ENCODE data around the gene PAX5.

The PAX5 gene

DNA sequence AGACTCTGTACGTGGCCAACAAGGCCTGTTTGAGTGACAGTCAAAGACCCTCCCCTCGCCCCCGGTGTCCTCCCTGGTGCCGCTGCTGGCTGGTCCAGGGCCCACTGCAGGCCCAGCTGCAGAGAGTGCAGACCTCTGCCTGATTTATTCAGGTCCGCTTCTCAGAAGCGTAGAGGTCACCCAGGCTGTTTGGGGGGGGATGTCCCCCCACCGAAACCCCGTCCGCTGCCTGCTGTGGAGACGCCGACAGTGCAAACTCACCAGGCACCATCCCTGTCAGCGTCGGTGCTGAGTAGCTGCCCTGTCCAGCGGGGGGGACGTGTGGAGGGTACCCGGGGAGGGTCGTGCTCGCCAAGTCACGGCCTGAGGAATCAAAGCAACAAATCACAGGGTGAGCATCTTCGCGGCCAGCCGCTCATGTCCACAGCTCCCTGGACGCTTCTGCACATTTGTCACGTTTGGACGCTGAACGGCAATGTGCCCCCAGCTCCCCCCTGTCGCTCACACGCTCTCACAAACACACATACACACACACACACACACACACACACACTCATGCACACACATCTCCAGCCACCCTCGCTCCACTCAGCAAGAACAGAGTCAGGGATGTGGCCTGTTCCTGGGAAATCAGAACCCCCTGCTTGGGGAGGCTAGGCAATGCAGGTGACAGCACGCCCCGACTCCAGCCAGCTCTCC lies 152.2 kb downstream of the PAX5 start:
- Histone ChIP-seq H3K9me3 (replicated peaks in 1 of 11) (no peaks in the 10 kb centered on the region), H3K4me3 (no peak overlapping the region), H4K20me1 (peaks cover 0 to 96% (median 76%) of the 10 kb centered on the region in 11 experiments; a peak in 15 of 22 replicates), H3K4me1 (peaks cover 0 to 29% (median 23%) of the 10 kb centered on the region in 10 experiments; a peak in 14 of 20 replicates), H3K36me3 (peaks cover 0 to 79% (median 63%) of the 10 kb centered on the region in 11 experiments; a peak in 16 of 22 replicates), H3K27ac (no peak overlapping the region), H3K4me2 (no peak overlapping the region), H3K9ac (no peak overlapping the region), H3K27me3 (no peaks in the 10 kb centered on the region)
- no peak for TF ChIP-seq Cebpa-rat (IDR thresholded peaks at IDR 0.05)

DNA sequence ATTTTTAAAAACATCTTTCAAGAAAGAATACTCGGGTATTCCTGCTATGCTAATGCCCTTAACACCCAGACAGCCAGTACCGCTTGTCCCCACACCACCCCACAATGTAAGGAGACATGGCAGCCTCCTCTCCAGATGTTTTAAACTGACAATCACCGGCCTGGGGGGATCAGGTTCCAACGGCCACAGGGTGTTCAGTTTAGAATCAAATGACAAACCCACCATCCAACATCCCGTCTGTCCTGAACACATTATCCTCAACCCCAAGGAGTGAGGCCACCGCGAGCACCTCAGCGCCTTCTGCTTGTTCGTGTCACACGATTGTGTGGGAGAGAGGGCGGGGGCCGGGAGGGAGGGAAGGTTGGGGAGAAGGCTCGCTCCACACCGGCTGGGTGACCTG lies 152.8 kb downstream of the PAX5 start:
- Histone ChIP-seq H3K4me3 (no peak overlapping the region), H3K9me3 (replicated peaks in 1 of 11) (no peaks in the 10 kb centered on the region), H3K4me1 (peaks cover 0 to 31% (median 24%) of the 10 kb centered on the region in 10 experiments; a peak in 15 of 20 replicates), H3K9ac (no peak overlapping the region), H3K36me3 (peaks cover 0 to 76% (median 65%) of the 10 kb centered on the region in 11 experiments; a peak in 16 of 22 replicates), H3K4me2 (no peak overlapping the region), H3K27ac (no peak overlapping the region), H3K27me3 (no peaks in the 10 kb centered on the region), H4K20me1 (peaks cover 0 to 96% (median 76%) of the 10 kb centered on the region in 11 experiments; a peak in 15 of 22 replicates)
- TF ChIP-seq Cebpa-rat (IDR thresholded peaks at IDR 0.05) = no peak

DNA sequence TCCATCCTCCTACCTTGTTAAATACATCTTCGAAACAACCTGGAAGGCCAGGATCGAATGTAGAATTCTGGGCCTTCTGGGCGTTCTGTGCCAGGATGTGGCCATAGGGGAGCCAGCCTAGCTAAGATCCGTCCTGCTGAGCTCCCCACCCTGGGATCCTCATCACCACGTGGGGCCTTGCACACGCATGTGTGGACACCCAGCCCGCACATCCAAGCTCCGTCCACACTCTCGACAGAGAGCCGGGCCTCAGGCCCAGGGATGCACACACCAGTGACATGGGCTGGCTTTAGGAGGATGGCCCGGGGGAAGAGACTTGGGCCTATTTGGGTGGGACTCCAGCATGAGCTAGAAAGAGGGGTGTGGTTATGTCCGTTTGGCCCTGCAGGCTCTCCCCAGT lies 154.0 kb downstream of the PAX5 start:
- peaks cover 0 to 96% (median 76%) of the 10 kb centered on the region in 11 experiments; a peak in 15 of 22 replicates for H4K20me1 ChIP-seq

DNA sequence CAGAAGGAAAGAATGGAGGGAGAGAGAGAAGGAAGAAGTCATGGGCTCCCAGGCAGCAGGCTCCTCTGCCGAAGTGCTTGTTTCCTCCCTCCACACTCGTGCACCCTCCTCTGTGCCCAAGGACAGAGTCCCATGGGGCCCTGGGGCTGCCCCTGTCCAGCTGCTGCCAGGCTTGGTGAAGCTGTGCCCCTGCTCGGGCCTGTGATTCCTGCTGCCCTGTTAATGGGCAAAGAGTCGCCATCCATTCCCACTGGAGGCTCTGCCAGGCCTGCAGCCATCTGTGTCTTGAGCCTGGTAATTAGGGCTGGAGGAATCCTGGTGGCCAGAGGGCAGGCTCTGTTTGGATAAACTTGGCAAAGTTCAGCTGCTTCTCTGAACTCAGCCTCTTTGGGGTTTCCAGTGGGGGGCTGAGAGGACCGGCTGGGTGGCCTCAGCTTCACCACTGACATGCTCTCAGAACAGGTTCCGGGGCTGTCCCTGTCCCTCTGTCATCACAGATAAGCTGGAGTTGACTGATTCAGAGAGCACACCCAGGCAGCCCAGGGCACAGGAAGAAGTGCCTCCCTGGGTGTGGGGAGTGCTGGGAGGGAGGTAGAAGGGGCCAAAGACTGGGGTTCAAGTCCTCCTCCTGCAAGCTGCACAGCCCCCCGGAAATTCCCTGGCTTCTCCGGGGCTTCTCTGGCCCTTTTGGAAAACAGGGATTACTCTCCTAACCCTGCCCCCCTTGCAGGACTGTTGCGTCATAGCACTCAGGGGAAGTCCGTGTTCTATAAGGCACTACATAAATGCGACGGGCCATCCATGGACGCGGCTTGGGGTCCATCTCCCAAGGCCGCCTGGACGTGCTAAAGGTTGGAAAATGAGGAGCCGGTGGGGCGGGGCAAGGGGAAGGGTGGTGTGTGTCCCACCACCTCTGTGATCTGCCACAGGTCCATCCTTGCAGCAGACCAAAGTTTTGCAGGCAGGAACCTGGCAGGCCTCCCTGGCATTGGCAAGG lies 154.8 kb downstream of the PAX5 start:
- H3K4me2 ChIP-seq = peak overlapping the region in 8 of 11 experiments; percentile 2 to 44 (median 12); a peak in 8 of 22 replicates
- H3K36me3 ChIP-seq = peaks cover 0 to 92% (median 61%) of the 10 kb centered on the region in 11 experiments; a peak in 16 of 22 replicates
- H3K9ac ChIP-seq = no peak overlapping the region
- H3K27me3 ChIP-seq = no peaks in the 10 kb centered on the region
- H4K20me1 ChIP-seq = peaks cover 0 to 96% (median 77%) of the 10 kb centered on the region in 11 experiments; a peak in 18 of 22 replicates
- H3K4me1 ChIP-seq = peaks cover 14 to 50% (median 42%) of the 10 kb centered on the region in 10 experiments; a peak in 19 of 20 replicates
- H3K27ac ChIP-seq = peak overlapping the region in 1 of 11 experiments; percentile 14; a peak in 3 of 22 replicates
- peak in 1 of 11 experiments; percentile 69; a peak in 4 of 22 replicates for TF ChIP-seq Cebpa-rat (IDR thresholded peaks at IDR 0.05)
- H3K4me3 ChIP-seq = no peak overlapping the region
- H3K9me3 ChIP-seq (replicated peaks in 1 of 11) = no peaks in the 10 kb centered on the region

More for the DNA sequence above, 154.0 kb downstream of the PAX5 start:
- Histone ChIP-seq H3K4me1 (peaks cover 6 to 44% (median 36%) of the 10 kb centered on the region in 10 experiments; a peak in 19 of 20 replicates), H3K27me3 (no peaks in the 10 kb centered on the region), H3K4me3 (no peak overlapping the region), H3K36me3 (peaks cover 0 to 84% (median 61%) of the 10 kb centered on the region in 11 experiments; a peak in 16 of 22 replicates), H3K9me3 (replicated peaks in 1 of 11) (no peaks in the 10 kb centered on the region), H3K27ac (no peak overlapping the region), H3K4me2 (no peak overlapping the region), H3K9ac (no peak overlapping the region)
- no peak for TF ChIP-seq Cebpa-rat (IDR thresholded peaks at IDR 0.05)

DNA sequence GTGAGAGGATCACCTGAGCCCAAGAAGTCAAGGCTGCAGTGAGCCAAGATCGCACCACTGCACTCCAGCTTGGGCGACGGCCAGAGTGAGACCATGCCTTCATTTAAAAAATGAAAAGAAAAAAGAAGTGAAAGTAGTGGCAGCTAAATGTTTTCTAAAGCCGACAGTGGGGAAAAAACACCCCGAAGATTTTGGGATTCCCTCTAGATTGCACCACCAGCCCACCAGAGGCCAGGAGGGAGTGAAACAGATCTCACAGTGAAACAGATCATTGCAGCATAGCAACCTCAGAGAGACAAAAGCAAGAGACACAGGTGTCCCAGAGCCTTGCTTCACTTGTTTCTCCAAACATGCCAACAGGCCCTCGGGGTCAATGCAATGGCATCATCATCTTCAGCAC lies 156.8 kb downstream of the PAX5 start:
- Histone ChIP-seq H3K27me3 (no peaks in the 10 kb centered on the region), H3K4me3 (no peak overlapping the region), H3K4me2 (peak overlapping the region in 4 of 11 experiments; percentile 0 to 12 (median 6); a peak in 1 of 22 replicates), H3K9me3 (replicated peaks in 1 of 11) (no peaks in the 10 kb centered on the region), H3K4me1 (peaks cover 15 to 67% (median 47%) of the 10 kb centered on the region in 10 experiments; a peak in 19 of 20 replicates), H3K27ac (peak overlapping the region in 1 of 11 experiments; percentile 31; a peak in 2 of 22 replicates), H3K36me3 (peaks cover 0 to 95% (median 65%) of the 10 kb centered on the region in 11 experiments; a peak in 15 of 22 replicates), H4K20me1 (peaks cover 0 to 99% (median 83%) of the 10 kb centered on the region in 11 experiments; a peak in 20 of 22 replicates), H3K9ac (no peak overlapping the region)
- no peak for TF ChIP-seq Cebpa-rat (IDR thresholded peaks at IDR 0.05)

DNA sequence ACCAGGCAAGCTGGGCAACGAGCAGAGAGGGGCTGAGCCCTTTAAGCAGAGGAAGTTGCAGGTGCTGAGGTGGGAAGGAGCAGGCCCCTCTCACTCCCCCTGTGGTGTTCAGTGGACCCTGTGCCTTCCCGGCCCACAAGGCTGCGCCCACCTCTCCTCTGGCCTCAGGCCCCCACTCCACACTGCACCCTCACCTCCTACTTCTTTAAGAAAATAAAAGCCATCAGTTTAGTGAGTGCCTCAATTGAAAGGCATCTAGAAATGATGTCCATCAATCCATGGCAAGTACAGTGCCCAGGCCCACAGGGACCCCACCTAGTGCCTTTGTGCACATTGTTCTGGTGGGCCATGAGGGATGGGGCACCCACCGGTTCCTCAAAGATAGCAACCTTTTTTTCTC lies 158.0 kb downstream of the PAX5 start:
- Histone ChIP-seq H3K27ac (no peak overlapping the region), H3K27me3 (no peaks in the 10 kb centered on the region), H3K9me3 (replicated peaks in 1 of 11) (no peaks in the 10 kb centered on the region), H3K4me2 (peak overlapping the region in 8 of 11 experiments; percentile 3 to 45 (median 25); a peak in 15 of 22 replicates), H3K4me3 (no peak overlapping the region), H3K4me1 (peaks cover 15 to 67% (median 47%) of the 10 kb centered on the region in 10 experiments; a peak in 19 of 20 replicates), H3K36me3 (peaks cover 0 to 98% (median 69%) of the 10 kb centered on the region in 11 experiments; a peak in 15 of 22 replicates), H3K9ac (no peak overlapping the region), H4K20me1 (peaks cover 0 to 100% (median 88%) of the 10 kb centered on the region in 11 experiments; a peak in 20 of 22 replicates)
- no peak for TF ChIP-seq Cebpa-rat (IDR thresholded peaks at IDR 0.05)

DNA sequence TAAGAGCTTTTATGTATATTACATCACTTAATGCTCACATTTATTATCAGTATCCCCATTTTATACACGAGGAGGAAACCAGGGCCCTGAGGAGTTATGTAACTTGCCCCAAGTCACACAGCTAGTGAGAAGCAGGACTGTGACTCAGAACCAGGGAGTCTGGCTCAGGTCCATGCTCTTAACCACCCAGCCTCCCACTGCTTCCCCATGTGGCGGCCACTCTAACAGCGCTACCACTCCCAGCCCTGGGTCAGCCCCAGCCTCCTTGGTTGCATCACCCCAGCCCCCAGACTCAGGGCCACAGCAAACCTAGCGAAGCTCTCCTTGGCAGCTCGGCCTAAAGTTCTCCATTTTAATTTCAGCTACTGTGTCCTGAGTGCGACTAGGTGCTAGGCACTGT lies 159.1 kb downstream of the PAX5 start:
- TF ChIP-seq Cebpa-rat (IDR thresholded peaks at IDR 0.05) = no peak
- H3K27me3 ChIP-seq = no peaks in the 10 kb centered on the region
- H3K9me3 ChIP-seq (replicated peaks in 1 of 11) = no peaks in the 10 kb centered on the region
- H3K4me1 ChIP-seq = peaks cover 15 to 67% (median 47%) of the 10 kb centered on the region in 10 experiments; a peak in 19 of 20 replicates
- peaks cover 0 to 100% (median 90%) of the 10 kb centered on the region in 11 experiments; a peak in 20 of 22 replicates for H4K20me1 ChIP-seq
- H3K36me3 ChIP-seq = peaks cover 0 to 98% (median 65%) of the 10 kb centered on the region in 11 experiments; a peak in 15 of 22 replicates
- H3K27ac ChIP-seq = no peak overlapping the region; a peak in 1 of 22 replicates
- H3K4me3 ChIP-seq = no peak overlapping the region
- H3K4me2 ChIP-seq = peak overlapping the region in 7 of 11 experiments; percentile 3 to 38 (median 24); a peak in 9 of 22 replicates
- no peak overlapping the region for H3K9ac ChIP-seq

DNA sequence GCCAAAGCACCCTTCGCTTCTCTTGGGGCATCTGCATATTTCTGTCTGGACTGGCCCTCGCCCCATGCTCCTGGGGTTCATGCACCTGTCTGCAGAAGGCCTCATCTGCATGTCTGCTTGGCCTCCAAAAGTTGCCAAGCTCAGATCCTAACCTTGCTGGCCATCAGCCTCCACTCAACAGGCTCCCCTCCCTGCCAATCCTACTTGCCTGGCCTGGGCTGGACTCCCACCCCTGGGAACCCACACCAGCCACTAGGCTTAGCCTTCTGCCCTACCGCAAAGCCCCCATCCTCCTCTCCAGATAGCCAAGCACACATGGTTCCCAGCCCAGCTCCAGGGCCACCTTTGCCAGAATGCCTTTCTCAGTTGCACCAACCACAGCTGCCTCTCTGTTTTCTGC lies 159.8 kb downstream of the PAX5 start:
- H3K4me1 ChIP-seq = peaks cover 15 to 64% (median 46%) of the 10 kb centered on the region in 10 experiments; a peak in 19 of 20 replicates
- peaks cover 0 to 94% (median 58%) of the 10 kb centered on the region in 11 experiments; a peak in 14 of 22 replicates for H3K36me3 ChIP-seq
- H3K27ac ChIP-seq = no peak overlapping the region
- H3K4me3 ChIP-seq = no peak overlapping the region
- H3K27me3 ChIP-seq = no peaks in the 10 kb centered on the region
- H3K9ac ChIP-seq = no peak overlapping the region
- H4K20me1 ChIP-seq = peaks cover 0 to 98% (median 88%) of the 10 kb centered on the region in 11 experiments; a peak in 20 of 22 replicates
- H3K9me3 ChIP-seq (replicated peaks in 1 of 11) = no peaks in the 10 kb centered on the region
- H3K4me2 ChIP-seq = peak overlapping the region in 6 of 11 experiments; percentile 7 to 38 (median 23); a peak in 6 of 22 replicates
- TF ChIP-seq Cebpa-rat (IDR thresholded peaks at IDR 0.05) = no peak
